Measurements from ENCODE around the gene AIFM3.
"Not testable (repeated sequence)": the region's sequence is repeated elsewhere in the genome, so short reads cannot be mapped to it uniquely, and the experiment has no call there.

AIFM3 gene

GRCh38 chr22:20966883-20967696 is at the start of gene AIFM3:
Gene AIFM3, plus strand, starts transcription at chr22:20967255. Its CDS starts 690 bp downstream, at chr22:20967945.
- DNase-seq: no peak

- DNase-seq: no peak
These were observed 48.3 kb upstream of the AIFM3 start for GRCh38 chr22:20918663-20919218.

- DNase-seq: no peak
These were observed 47.3 kb upstream of the AIFM3 start for GRCh38 chr22:20919718-20920117.

- no peak for DNase-seq
These were observed 46.2 kb upstream of the AIFM3 start for GRCh38 chr22:20920881-20921203.

GRCh38 chr22:20922141-20922751 is 44.8 kb upstream of the AIFM3 start:
- DNase-seq: no peak

GRCh38 chr22:20926243-20926642 is 40.8 kb upstream of the AIFM3 start:
- DNase-seq: no peak

- no peak for DNase-seq
These were observed 39.0 kb upstream of the AIFM3 start for GRCh38 chr22:20927940-20928572.

GRCh38 chr22:20928573-20928967 is 38.5 kb upstream of the AIFM3 start:
- DNase-seq: no peak

- DNase-seq: no peak
These were observed 37.1 kb upstream of the AIFM3 start for GRCh38 chr22:20930004-20930403.

GRCh38 chr22:20930435-20930834 is 36.6 kb upstream of the AIFM3 start:
- not testable (repeated sequence) for DNase-seq

GRCh38 chr22:20931126-20931654 is 35.9 kb upstream of the AIFM3 start:
- DNase-seq: no peak

GRCh38 chr22:20933910-20934309 is 33.1 kb upstream of the AIFM3 start:
- DNase-seq: no peak

GRCh38 chr22:20935049-20935448 is 32.0 kb upstream of the AIFM3 start:
- not testable (repeated sequence) for DNase-seq

- not testable (repeated sequence) for DNase-seq
These were observed 31.1 kb upstream of the AIFM3 start for GRCh38 chr22:20935780-20936539.

- DNase-seq: no peak
These were observed 29.8 kb upstream of the AIFM3 start for GRCh38 chr22:20937031-20937793.

GRCh38 chr22:20937794-20938671 is 29.0 kb upstream of the AIFM3 start:
- DNase-seq: no peak

- not testable (repeated sequence) for DNase-seq
These were observed 27.4 kb upstream of the AIFM3 start for GRCh38 chr22:20939457-20940185.

GRCh38 chr22:20940186-20940651 is 26.8 kb upstream of the AIFM3 start:
- DNase-seq: peak; percentile 33

- no peak for DNase-seq
These were observed 26.1 kb upstream of the AIFM3 start for GRCh38 chr22:20940904-20941385.

Measured in NCI-H1694 (cell line).